CD14-positive monocyte (primary cell): Measurements from ENCODE around the gene CD79B. TPM values are rescaled to one million over a fixed set of nuclear protein-coding genes. Genes with fewer than 3 reads are reported as not detected.

Source experiments
- DNase-seq, 3 donors: peaks; one replicate each; pipeline ENCODE4 v3.0.0-alpha.2; 2011 to 2022
- H2AFZ ChIP-seq: 2 replicates; pipeline ENCODE4 v1.6.0; 2012; ENCODE audit warnings: mild to moderate bottlenecking, low read depth, low read length, inconsistent platforms; ENCODE audit not compliant: insufficient read depth, poor library complexity, severe bottlenecking
- H3K27ac ChIP-seq, 2 donors: 1 replicate in 1 of 2; 2 replicates in 1 of 2; pipeline ENCODE4 v1.5.1; 2012 to 2013; ENCODE audit warnings: low read length in 2 of 2, control low read depth in 1 of 2, inconsistent platforms in 1 of 2, low read depth in 1 of 2, mild to moderate bottlenecking in 1 of 2
- H3K27me3 ChIP-seq, 2 donors: one replicate each; pipeline versions ENCODE4 v1.6.0 to v1.6.1; 2011 to 2013; ENCODE audit warnings: low read length in 2 of 2; ENCODE audit not compliant: control insufficient read depth in 2 of 2, insufficient read depth in 2 of 2
- H3K36me3 ChIP-seq, 2 donors: replicated peaks in 1 of 2; 1 replicate in 1 of 2; 2 replicates in 1 of 2; pipeline versions ENCODE4 v1.5.1 to v1.6.1; 2012 to 2013; ENCODE audit warnings: low read length in 2 of 2, control low read depth in 1 of 2, inconsistent platforms in 1 of 2, mild to moderate bottlenecking in 1 of 2; ENCODE audit not compliant: insufficient read depth in 2 of 2, control insufficient read depth in 1 of 2
- H3K4me1 ChIP-seq, 2 donors: 1 replicate in 1 of 2; 2 replicates in 1 of 2; pipeline versions ENCODE4 v1.5.1 to v1.6.1; 2012 to 2013; ENCODE audit warnings: low read length in 2 of 2, control low read depth in 1 of 2, inconsistent platforms in 1 of 2, mild to moderate bottlenecking in 1 of 2, moderate library complexity in 1 of 2; ENCODE audit not compliant: insufficient read depth in 2 of 2, control insufficient read depth in 1 of 2
- H3K4me2 ChIP-seq: replicated peaks from 2 replicates; pipeline ENCODE3; 2012; ENCODE audit warnings: low read length, moderate library complexity, mild to moderate bottlenecking; ENCODE audit not compliant: poor library complexity, severe bottlenecking; ENCODE audit errors: extremely low read depth
- H3K4me3 ChIP-seq, 3 experiments: fragments of 200-600 bp in 1 of 3; sonication (generic) in 1 of 3; replicated peaks in 1 of 3; 1 replicate in 2 of 3; 2 replicates in 1 of 3; pipeline ENCODE4 v1.5.1; 2011 to 2013; ENCODE audit warnings: low read length in 3 of 3, mild to moderate bottlenecking in 3 of 3, control low read depth in 2 of 3, low read depth in 2 of 3, inconsistent platforms in 1 of 3, moderate library complexity in 1 of 3
- H3K79me2 ChIP-seq: 2 replicates; pipeline ENCODE4 v1.6.0; 2012; ENCODE audit warnings: mild to moderate bottlenecking, control low read depth, inconsistent platforms, low read length, moderate library complexity; ENCODE audit not compliant: insufficient read depth
- H3K9ac ChIP-seq: 2 replicates; pipeline ENCODE4 v1.6.0; 2017; ENCODE audit warnings: low read length, mild to moderate bottlenecking; ENCODE audit not compliant: insufficient read depth, poor library complexity, severe bottlenecking
- H3K9me3 ChIP-seq, 2 donors: replicated peaks in 1 of 2; 1 replicate in 1 of 2; 2 replicates in 1 of 2; pipeline versions ENCODE4 v1.5.1 to v1.6.1; 2012 to 2013; ENCODE audit warnings: low read length in 2 of 2, control low read depth in 1 of 2; ENCODE audit not compliant: control insufficient read depth in 1 of 2, insufficient read depth in 1 of 2
- H4K20me1 ChIP-seq: 2 replicates; pipeline ENCODE4 v1.6.0; 2012; ENCODE audit warnings: mild to moderate bottlenecking, low read length, control low read depth, moderate library complexity; ENCODE audit not compliant: insufficient read depth
- H3K27ac Mint-ChIP-seq, 7 donors: one replicate each; pipeline ENCODE4 v1.8.0; 2020; ENCODE audit warnings: mild to moderate bottlenecking in 7 of 7, mixed read lengths in 7 of 7, moderate library complexity in 6 of 7, inconsistent platforms in 2 of 7
- H3K27me3 Mint-ChIP-seq, 3 donors: one replicate each; pipeline ENCODE4 v1.8.0; 2021 to 2022; ENCODE audit warnings: low read depth in 3 of 3, mild to moderate bottlenecking in 3 of 3, mixed read lengths in 3 of 3, moderate library complexity in 3 of 3, inconsistent platforms in 1 of 3
- H3K36me3 Mint-ChIP-seq, 2 donors: one replicate each; pipeline ENCODE4 v1.8.0; 2020; ENCODE audit warnings: mixed read lengths in 2 of 2, inconsistent platforms in 1 of 2, mild to moderate bottlenecking in 1 of 2
- H3K4me1 Mint-ChIP-seq: one replicate; pipeline ENCODE4 v1.8.0; 2020; ENCODE audit warnings: mild to moderate bottlenecking, mixed read lengths
- H3K4me3 Mint-ChIP-seq, 2 donors: one replicate each; pipeline ENCODE4 v1.8.0; 2020; ENCODE audit warnings: mild to moderate bottlenecking in 2 of 2, mixed read lengths in 2 of 2, moderate library complexity in 1 of 2
- H3K9me3 Mint-ChIP-seq, 7 donors: one replicate each; pipeline ENCODE4 v1.8.0; 2020 to 2022; ENCODE audit warnings: mixed read lengths in 7 of 7, mild to moderate bottlenecking in 6 of 7, moderate library complexity in 6 of 7, inconsistent platforms in 2 of 7
- CTCF ChIP-seq: fragments of 200-600 bp; IDR thresholded peaks from one replicate; pipeline ENCODE4 v1.8.0; 2022; ENCODE audit warnings: antibody characterized with exemption, mild to moderate bottlenecking
- WGBS: methylation state at CpG from one replicate; pipeline ENCODE4 v1.1.5; 2013; ENCODE audit warnings: missing lambda C conversion rate; ENCODE audit not compliant: insufficient coverage; 5-methylcytosine and 5-hydroxymethylcytosine counted together
- intact Hi-C, 2 donors: fragments of 100-400 bp; cut with micrococcal nuclease; formaldehyde crosslinking; loops; one replicate each; pipeline versions ENCODE4 v1.15.0 to v1.15.1; 2023
- polyA plus RNA-seq, 3 donors: library from polyadenylated mRNA; depleted of rRNA in 1 of 3; unstranded in 2 of 3; stranded (reverse) in 1 of 3; fragments of 300-500 nt in 2 of 3; fragments of >200 nt in 1 of 3; fragmentation: Illumina TruSeq in 2 of 3; gene quantifications; 1 replicate in 2 of 3; 2 replicates in 1 of 3; pipeline ENCODE4 v1.2.3, GENCODE V29; 2012 to 2021

Gene CD79B
- polyA plus RNA-seq, 3 donors: 19.6 to 21.8 (median 20.9) TPM

- H3K79me2 ChIP-seq: no peaks in the 10 kb centered on the region
- no peaks in the 10 kb centered on the region for H3K27me3 ChIP-seq
- H2AFZ ChIP-seq: no peak overlapping the region
- H3K4me3 Mint-ChIP-seq: no peak overlapping the region
- H3K4me3 ChIP-seq: no peak overlapping the region
- TF ChIP-seq CTCF: no peak
- H3K4me1 ChIP-seq: no peaks in the 10 kb centered on the region
- no peaks in the 10 kb centered on the region for H3K9me3 ChIP-seq
- no peaks in the 10 kb centered on the region for H3K36me3 ChIP-seq
- H3K9ac ChIP-seq: no peak overlapping the region
- H3K4me1 Mint-ChIP-seq: peaks cover 10% of the 10 kb centered on the region
- 87% methylated on average over 8 of the region's 10 CpGs for WGBS
- no peak for DNase-seq
- no peaks in the 10 kb centered on the region for H3K36me3 Mint-ChIP-seq
- peaks cover 2 to 11% (median 4%) of the 10 kb centered on the region in 3 donors for H3K27me3 Mint-ChIP-seq
- peaks cover 0 to 1% (median 0%) of the 10 kb centered on the region in 7 donors for H3K9me3 Mint-ChIP-seq
- H3K4me2 ChIP-seq: no peak overlapping the region
- no peaks in the 10 kb centered on the region for H4K20me1 ChIP-seq
- intact Hi-C loops: no loop called here
- peak overlapping the region in 2 of 7 donors; percentile 2 to 42 for H3K27ac Mint-ChIP-seq
- no peak overlapping the region for H3K27ac ChIP-seq
Measured at GRCh38 chr17:63974594-63975192, 42.6 kb upstream of the CD79B start.

- DNase-seq: no peak
- H3K4me3 ChIP-seq: no peak overlapping the region
- no peak overlapping the region for H3K27ac ChIP-seq
- no peak for TF ChIP-seq CTCF
- H3K27ac Mint-ChIP-seq: no peak overlapping the region
- no peaks in the 10 kb centered on the region for H4K20me1 ChIP-seq
- no peaks in the 10 kb centered on the region for H3K79me2 ChIP-seq
- peaks cover 10% of the 10 kb centered on the region for H3K4me1 Mint-ChIP-seq
- no peaks in the 10 kb centered on the region for H3K36me3 ChIP-seq
- no peak overlapping the region for H3K9ac ChIP-seq
- no peak overlapping the region for H3K4me3 Mint-ChIP-seq
- H3K9me3 ChIP-seq: no peaks in the 10 kb centered on the region
- H3K9me3 Mint-ChIP-seq: peaks cover 0 to 1% (median 0%) of the 10 kb centered on the region in 7 donors
- WGBS: 87% methylated on average over 9 of the region's 12 CpGs
- no peaks in the 10 kb centered on the region for H3K27me3 ChIP-seq
- no peaks in the 10 kb centered on the region for H3K36me3 Mint-ChIP-seq
- H3K4me2 ChIP-seq: no peak overlapping the region
- intact Hi-C loops: no loop called here
- peaks cover 2 to 14% (median 6%) of the 10 kb centered on the region in 3 donors for H3K27me3 Mint-ChIP-seq
- no peaks in the 10 kb centered on the region for H3K4me1 ChIP-seq
- H2AFZ ChIP-seq: no peak overlapping the region
Measured at GRCh38 chr17:63973930-63974593, 41.9 kb upstream of the CD79B start.
